C4-2B (cell line): ENCODE measurements around the gene GJB3.

Source experiments
- ZFX ChIP-seq: fragments of 450-650 bp; IDR thresholded peaks from 2 replicates; pipeline ENCODE4 v1.6.1; 2017
- TF ChIP-seq, protein P1 (sequence below): fragments of 450-650 bp; conservative IDR thresholded peaks from 2 replicates; pipeline ENCODE4 v1.5.1; 2017; ENCODE audit warnings: mild to moderate bottlenecking

DNA sequence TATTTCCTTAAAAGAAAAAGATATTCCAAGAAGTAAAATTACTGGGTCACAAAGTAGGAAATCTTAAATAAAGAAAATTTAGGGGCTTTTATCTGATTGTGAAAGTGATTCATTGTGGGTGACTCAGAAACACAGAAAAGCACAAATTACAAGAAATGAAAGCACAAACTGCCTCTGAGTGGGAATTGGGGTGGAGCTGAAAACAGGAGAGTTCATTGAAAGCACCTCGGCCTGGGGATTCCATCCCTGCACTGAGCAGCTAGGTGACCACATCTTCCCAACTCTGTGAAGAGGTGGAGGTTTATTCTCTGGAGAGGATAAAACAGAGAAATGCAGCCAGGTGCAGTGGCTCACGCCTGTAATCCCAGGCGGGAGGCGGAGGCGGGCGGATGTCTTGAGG is 19.2 kb downstream of the GJB3 start:
- TF ChIP-seq, protein P1, sequence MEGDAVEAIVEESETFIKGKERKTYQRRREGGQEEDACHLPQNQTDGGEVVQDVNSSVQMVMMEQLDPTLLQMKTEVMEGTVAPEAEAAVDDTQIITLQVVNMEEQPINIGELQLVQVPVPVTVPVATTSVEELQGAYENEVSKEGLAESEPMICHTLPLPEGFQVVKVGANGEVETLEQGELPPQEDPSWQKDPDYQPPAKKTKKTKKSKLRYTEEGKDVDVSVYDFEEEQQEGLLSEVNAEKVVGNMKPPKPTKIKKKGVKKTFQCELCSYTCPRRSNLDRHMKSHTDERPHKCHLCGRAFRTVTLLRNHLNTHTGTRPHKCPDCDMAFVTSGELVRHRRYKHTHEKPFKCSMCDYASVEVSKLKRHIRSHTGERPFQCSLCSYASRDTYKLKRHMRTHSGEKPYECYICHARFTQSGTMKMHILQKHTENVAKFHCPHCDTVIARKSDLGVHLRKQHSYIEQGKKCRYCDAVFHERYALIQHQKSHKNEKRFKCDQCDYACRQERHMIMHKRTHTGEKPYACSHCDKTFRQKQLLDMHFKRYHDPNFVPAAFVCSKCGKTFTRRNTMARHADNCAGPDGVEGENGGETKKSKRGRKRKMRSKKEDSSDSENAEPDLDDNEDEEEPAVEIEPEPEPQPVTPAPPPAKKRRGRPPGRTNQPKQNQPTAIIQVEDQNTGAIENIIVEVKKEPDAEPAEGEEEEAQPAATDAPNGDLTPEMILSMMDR = no peak
- TF ChIP-seq ZFX = no peak
